Heart left ventricle (tissue), 16 donors: Measurements from ENCODE around the gene HSPA14. TPM values are rescaled to one million over a fixed set of nuclear protein-coding genes. Genes with fewer than 3 reads are reported as not detected.
"Not testable (repeated sequence)": the region's sequence is repeated elsewhere in the genome, so short reads cannot be mapped to it uniquely, and the experiment has no call there.

Experiments
- ATAC-seq, 4 donors: fragments of 200-7000 bp; cut with Tn5 transposase; one replicate each; pipeline ENCODE4 v1.9.1; 2020 to 2022; ENCODE audit warnings: moderate library complexity in 4 of 4, mild to moderate bottlenecking in 3 of 4, moderate number of reproducible peaks in 1 of 4
- DNase-seq, 5 donors: peaks; one replicate each; pipeline ENCODE4 v3.0.0-alpha.2; 2020
- H3K27ac ChIP-seq, 12 donors: fragments of 200-600 bp; sonication (generic) in 4 of 12; one replicate each; pipeline versions ENCODE4 v1.5.0 to v1.8.0; 2016 to 2022; ENCODE audit warnings: mild to moderate bottlenecking in 2 of 12
- H3K27me3 ChIP-seq, 9 donors: fragments of 200-600 bp; sonication (generic) in 2 of 9; one replicate each; pipeline versions ENCODE4 v1.5.1 to v1.8.0; 2016 to 2022; ENCODE audit warnings: mild to moderate bottlenecking in 3 of 9
- H3K36me3 ChIP-seq, 9 donors: fragments of 200-600 bp; sonication (generic) in 2 of 9; one replicate each; pipeline versions ENCODE4 v1.5.0 to v1.8.0; 2018 to 2022; ENCODE audit warnings: mild to moderate bottlenecking in 2 of 9
- H3K4me1 ChIP-seq, 12 donors: fragments of 200-600 bp; sonication (generic) in 4 of 12; one replicate each; pipeline versions ENCODE4 v1.5.0 to v1.8.0; 2016 to 2022; ENCODE audit warnings: mild to moderate bottlenecking in 3 of 12
- H3K4me3 ChIP-seq, 12 donors: fragments of 200-600 bp; sonication (generic) in 4 of 12; one replicate each; pipeline versions ENCODE4 v1.5.0 to v1.8.0; 2017 to 2022; ENCODE audit warnings: mild to moderate bottlenecking in 9 of 12, moderate library complexity in 4 of 12
- H3K9me3 ChIP-seq, 12 donors: fragments of 200-600 bp; sonication (generic) in 4 of 12; one replicate each; pipeline versions ENCODE4 v1.5.0 to v1.8.0; 2016 to 2022; ENCODE audit warnings: mild to moderate bottlenecking in 1 of 12
- CTCF ChIP-seq, 12 donors: fragments of 200-600 bp; sonication (generic) in 4 of 12; IDR thresholded peaks; one replicate each; pipeline versions ENCODE4 v1.5.0 to v1.8.0; 2018 to 2022; ENCODE audit warnings: antibody characterized with exemption in 12 of 12, mild to moderate bottlenecking in 5 of 12
- POLR2A ChIP-seq, 2 donors: fragments of 450-650 bp; IDR thresholded peaks; one replicate each; pipeline ENCODE4 v1.6.1; 2017; ENCODE audit warnings: antibody characterized with exemption in 2 of 2, mild to moderate bottlenecking in 2 of 2, moderate library complexity in 2 of 2
- WGBS, 4 donors: extraction: QIAGEN DNeasy Blood & Tissue Kit in 2 of 4; methylation state at CpG; one replicate each; pipeline versions ENCODE4 v1.1.5 to v1.1.7; 2013 to 2018; 5-methylcytosine and 5-hydroxymethylcytosine counted together
- intact Hi-C, 10 donors: fragments of 100-400 bp; cut with DNase I; formaldehyde crosslinking; loops; one replicate each; pipeline versions ENCODE4 v1.11.1 to v1.14.2; 2022
- polyA plus RNA-seq, 2 donors: library from polyadenylated mRNA; stranded (reverse); fragments of 200-250 nt; gene quantifications; one replicate each; pipeline ENCODE4 v1.2.3, GENCODE V29; 2013
- total RNA-seq, 9 donors: library from RNA; depleted of rRNA in 2 of 9; stranded (reverse); fragments of >200 nt in 2 of 9; fragmentation: NEBNext Ultra II Directional in 3 of 9; extraction: Animal tissue kit (Norgen Biotek cat#: 25700) in 3 of 9; gene quantifications; one replicate each; pipeline versions ENCODE4 v1.1.0 to v1.2.4, GENCODE V29; 2016 to 2023
- donor health status: ischemic (EF 13 %, LVEDD 7.1; RV severe dilation, severe dysfunction).
- donor health status: healthy with polysubstance abuse.
- donor health status: DM: no; HTN: yes; CAD: no.
- donor health status: DM: no; HTN: no; CAD: no.
- donor health status: ischemic (EF 25% LVEDD 6.9; RV normal size, moderate dysfunction).
- donor health status: ischemic (EF 25% LVEDD 5.7; RV mildly dilated, moderate dysfunction).
- donor health status: healthy.
- donor health status: DM: yes; HTN: yes; CAD: no.
- donor health status: ischemic (EF 35%, LVEDD 5.7; RV mildly dilated, moderate dysfunction).
- donor health status: nonischemic (EF 11% LVEDD 7.7; RV severe dilation, severe dysfunction).
- donor health status: DM: yes; HTN: yes; CAD: no.
- donor health status: PGD.
- donor health status: ischemic (EF 29% LVEDD 5.4; RV normal size, mild dysfunction).
- donor health status: nonischemic (EF 23%, LVEDD 6.1; RV moderate dilation, normal function).

The HSPA14 gene
- total and polyA plus RNA-seq, 11 donors, result 6.2 to 16.9 (median 8.3) TPM

DNA sequence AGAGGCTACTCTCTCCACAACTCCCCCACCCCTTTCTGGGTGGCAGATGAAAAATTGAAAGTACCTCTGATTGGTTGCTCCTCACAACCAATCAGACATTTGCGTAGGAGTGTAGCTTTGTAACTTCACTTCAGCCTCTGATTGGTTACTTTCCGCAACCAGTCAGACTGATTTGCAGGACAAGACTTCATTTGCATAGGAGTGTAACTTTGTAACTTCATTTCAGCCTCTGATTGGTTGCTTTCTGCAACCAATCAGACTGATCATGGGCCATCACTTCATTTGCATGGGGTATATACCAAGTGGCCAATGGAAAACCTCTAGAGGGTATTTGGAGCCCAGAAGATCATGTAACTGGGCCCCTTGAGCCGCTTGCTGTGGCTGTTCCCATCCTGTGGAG, 25.8 kb upstream of the HSPA14 start:
- WGBS, 4 donors, result 90 to 93% (median 92%) methylated on average over 3 of the region's 3 CpGs
- Histone ChIP-seq H3K4me1 (peaks cover 0 to 8% (median 0%) of the 10 kb centered on the region in 12 donors), H3K27ac (no peak overlapping the region), H3K36me3 (no peaks in the 10 kb centered on the region), H3K4me3 (no peak overlapping the region), H3K9me3 (no peaks in the 10 kb centered on the region), H3K27me3 (no peaks in the 10 kb centered on the region)
- TF ChIP-seq POLR2A (IDR thresholded peaks at IDR 0.05) (no peak), CTCF (IDR thresholded peaks at IDR 0.05) (no peak)
- intact Hi-C loops, result no loop called here
- no peak for ATAC-seq
- DNase-seq, result no peak

- DNase-seq (no peak), ATAC-seq (no peak)
- Histone ChIP-seq H3K4me3 (no peak overlapping the region), H3K36me3 (no peaks in the 10 kb centered on the region), H3K4me1 (peaks cover 0 to 8% (median 0%) of the 10 kb centered on the region in 12 donors), H3K27ac (no peak overlapping the region), H3K27me3 (no peaks in the 10 kb centered on the region), H3K9me3 (no peaks in the 10 kb centered on the region)
- TF ChIP-seq POLR2A (IDR thresholded peaks at IDR 0.05) (no peak), CTCF (IDR thresholded peaks at IDR 0.05) (no peak)
- intact Hi-C loops, result no loop called here
- WGBS, 4 donors, result 89 to 96% (median 94%) methylated on average over 6 of the region's 6 CpGs
Observed at GRCh38 chr10:14815681-14816080, 22.4 kb upstream of the HSPA14 start.

- H3K27me3 ChIP-seq, H3K36me3 ChIP-seq, intact Hi-C loops, H3K4me3 ChIP-seq, H3K9me3 ChIP-seq, H3K4me1 ChIP-seq, DNase-seq, ATAC-seq, H3K27ac ChIP-seq: not testable (repeated sequence)
- WGBS, 4 donors, result 89 to 99% (median 98%) methylated on average over 7 of the region's 7 CpGs
Observed at GRCh38 chr10:14816717-14817116, 21.4 kb upstream of the HSPA14 start.

DNA sequence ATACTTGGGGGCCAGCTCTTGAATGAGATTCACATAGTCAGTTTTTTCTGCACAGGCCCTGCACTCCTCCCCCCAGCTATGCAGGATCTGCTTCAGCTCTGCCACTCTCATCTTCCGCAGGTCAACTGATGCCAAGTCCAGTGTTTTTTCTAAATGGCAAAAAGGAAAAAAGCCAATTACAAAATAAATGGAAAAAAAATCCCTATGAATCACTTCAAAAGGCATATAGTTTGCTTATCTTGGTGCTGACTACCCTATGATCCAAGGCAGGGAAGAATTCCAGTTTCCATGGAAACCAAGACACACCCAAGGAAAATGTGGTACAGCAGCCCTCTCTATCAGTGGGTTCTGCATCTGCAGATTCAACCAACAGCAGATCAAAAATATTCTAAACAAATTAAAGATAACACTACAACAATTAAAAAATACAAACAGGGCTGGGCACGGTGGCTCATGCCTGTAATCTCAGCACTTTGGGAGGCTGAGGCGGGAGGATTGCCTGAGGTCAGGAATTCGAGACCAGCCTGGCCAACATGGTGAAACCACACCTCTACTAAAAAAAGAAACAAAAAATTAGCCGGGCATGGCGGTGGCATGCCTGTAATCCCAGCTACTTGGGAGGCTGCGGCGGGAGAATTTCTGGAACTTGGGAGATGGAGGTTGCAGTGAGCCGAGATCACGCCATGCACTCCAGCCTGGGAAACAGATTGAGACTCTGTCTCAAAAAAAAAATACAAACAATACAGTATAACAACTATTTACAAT, 17.9 kb upstream of the HSPA14 start:
- no peak overlapping the region for H3K4me3 ChIP-seq
- H3K27ac ChIP-seq, result no peak overlapping the region
- H3K27me3 ChIP-seq, result no peaks in the 10 kb centered on the region
- H3K4me1 ChIP-seq, result peaks cover 0 to 9% (median 2%) of the 10 kb centered on the region in 12 donors
- DNase-seq (no peak), ATAC-seq (peak in 2 of 4 donors; percentile 41 to 55)
- intact Hi-C loops, result loop anchor here in 9 of 10 donors (5.0 to 10.0 kb wide), 7 partner anchors 215 to 325 kb away; no protein-coding TSS in a partner anchor
- H3K9me3 ChIP-seq, result no peaks in the 10 kb centered on the region
- TF ChIP-seq CTCF (IDR thresholded peaks at IDR 0.05) (no peak), POLR2A (IDR thresholded peaks at IDR 0.05) (no peak)
- no peaks in the 10 kb centered on the region for H3K36me3 ChIP-seq
- 89 to 95% (median 92%) methylated on average over 10 of the region's 10 CpGs for WGBS, 4 donors
